Activated CD4-positive, alpha-beta memory T cell treated with anti-CD3 and anti-CD28 coated beads for 36 hours (primary cell): Measurements from ENCODE around the gene SHROOM1. TPM values are rescaled to one million over a fixed set of nuclear protein-coding genes. Genes with fewer than 3 reads are reported as not detected.
A peak's percentile ranks its signal among the peaks of the same experiment; 100 is the strongest.
"Not testable (repeated sequence)": the region's sequence is repeated elsewhere in the genome, so short reads cannot be mapped to it uniquely, and the experiment has no call there.

Experiments used
- CTCF ChIA-PET: fragments of 350-600 bp; sonication (Branson Sonifier 250); formaldehyde crosslinking; loops from one replicate; lab custom pipeline; 2021; ENCODE audit warnings: antibody characterized with exemption, inconsistent platforms; lab: Charles Lee
- POLR2A ChIA-PET: fragments of 350-600 bp; sonication (Branson Sonifier 250); formaldehyde crosslinking; loops from one replicate; lab custom pipeline; 2021; ENCODE audit warnings: antibody characterized with exemption; lab: Charles Lee
- DNase-seq: peaks from one replicate; pipeline ENCODE4 v3.0.0-alpha.2; 2020
- H3K27ac Mint-ChIP-seq: one replicate; pipeline ENCODE4 v1.8.0; 2021; ENCODE audit warnings: mixed read lengths
- H3K27me3 Mint-ChIP-seq: one replicate; pipeline ENCODE4 v1.8.0; 2021; ENCODE audit warnings: mixed read lengths
- H3K36me3 Mint-ChIP-seq: one replicate; pipeline ENCODE4 v1.8.0; 2021; ENCODE audit warnings: mixed read lengths
- H3K4me1 Mint-ChIP-seq: one replicate; pipeline ENCODE4 v1.8.0; 2021; ENCODE audit warnings: low read depth, mixed read lengths
- H3K4me3 Mint-ChIP-seq: one replicate; pipeline ENCODE4 v1.8.0; 2021; ENCODE audit warnings: mild to moderate bottlenecking, mixed read lengths
- H3K9me3 Mint-ChIP-seq: one replicate; pipeline ENCODE4 v1.8.0; 2021; ENCODE audit warnings: mixed read lengths
- intact Hi-C: fragments of 100-400 bp; cut with micrococcal nuclease; formaldehyde crosslinking; loops from one replicate; pipeline ENCODE4 v1.15.1; 2023
- total RNA-seq, 2 experiments: library from RNA; stranded (reverse); gene quantifications; one replicate each; pipeline ENCODE4 v1.2.3, GENCODE V29; 2021

SHROOM1 gene
- total RNA-seq, 2 experiments from 2014 or later = 1.2 to 1.6 TPM

GRCh38 chr5:132813599-132814502, 16.6 kb downstream of the SHROOM1 start:
- peaks cover 12% of the 10 kb centered on the region for H3K4me1 Mint-ChIP-seq
- H3K36me3 Mint-ChIP-seq = peaks cover 2% of the 10 kb centered on the region
- ChIA-PET POLR2A (no interaction called here), CTCF (interaction anchor here (0.6 to 2.4 kb wide), 5 partner anchors 10 to 380 kb away, joined by 3 to 11 read pairs (median 4); no protein-coding TSS in a partner anchor)
- no peak overlapping the region for H3K27ac Mint-ChIP-seq
- intact Hi-C loops = no loop called here
- H3K4me3 Mint-ChIP-seq = no peak overlapping the region
- no peaks in the 10 kb centered on the region for H3K9me3 Mint-ChIP-seq
- peak; percentile 45 for DNase-seq
- H3K27me3 Mint-ChIP-seq = peaks cover 31% of the 10 kb centered on the region

- H3K27me3 Mint-ChIP-seq = peaks cover 34% of the 10 kb centered on the region
- H3K4me1 Mint-ChIP-seq = peaks cover 12% of the 10 kb centered on the region
- peaks cover 2% of the 10 kb centered on the region for H3K36me3 Mint-ChIP-seq
- no peak for DNase-seq
- CTCF ChIA-PET = interaction anchor here (2.2 kb wide), 1 partner anchor 11 kb away, joined by 4 read pairs; no protein-coding TSS in a partner anchor
- POLR2A ChIA-PET = no interaction called here
- H3K9me3 Mint-ChIP-seq = no peaks in the 10 kb centered on the region
- H3K4me3 Mint-ChIP-seq = peak within 1 kb of the TSS; percentile 63
- intact Hi-C loops = no loop called here
- no peak within 1 kb of the TSS for H3K27ac Mint-ChIP-seq
Measured at GRCh38 chr5:132812781-132813598, 17.5 kb downstream of the SHROOM1 start, which contains the start of gene SOWAHA. Gene SOWAHA, plus strand, starts transcription at chr5:132813302. Its CDS starts 320 bp downstream, at chr5:132813622.

- no peak overlapping the region for H3K27ac Mint-ChIP-seq
- H3K4me1 Mint-ChIP-seq = peaks cover 12% of the 10 kb centered on the region
- H3K36me3 Mint-ChIP-seq = peaks cover 2% of the 10 kb centered on the region
- no peak for DNase-seq
- H3K27me3 Mint-ChIP-seq = peaks cover 34% of the 10 kb centered on the region
- H3K9me3 Mint-ChIP-seq = no peaks in the 10 kb centered on the region
- H3K4me3 Mint-ChIP-seq = peak overlapping the region; percentile 4
- CTCF ChIA-PET = interaction anchor here (5.8 kb wide), 1 partner anchor 7 kb away, joined by 44 read pairs; no protein-coding TSS in a partner anchor
- POLR2A ChIA-PET = no interaction called here
- intact Hi-C loops = no loop called here
Measured at GRCh38 chr5:132812123-132812765, 18.2 kb downstream of the SHROOM1 start.

- Mint-ChIP-seq H3K9me3 (no peaks in the 10 kb centered on the region), H3K27ac (no peak overlapping the region), H3K4me3 (no peak overlapping the region), H3K36me3 (peaks cover 2% of the 10 kb centered on the region), H3K27me3 (peaks cover 39% of the 10 kb centered on the region), H3K4me1 (peaks cover 12% of the 10 kb centered on the region)
- no peak for DNase-seq
- intact Hi-C loops = no loop called here
- CTCF ChIA-PET = interaction anchor here (0.7 to 5.8 kb wide), 3 partner anchors 8 to 310 kb away, joined by 3 to 44 read pairs (median 3); no protein-coding TSS in a partner anchor
- POLR2A ChIA-PET = no interaction called here
Measured at GRCh38 chr5:132810605-132811004, 19.8 kb downstream of the SHROOM1 start.

- H3K36me3 Mint-ChIP-seq = no peaks in the 10 kb centered on the region
- POLR2A ChIA-PET = no interaction called here
Measured at GRCh38 chr5:132808866-132809265, 21.6 kb downstream of the SHROOM1 start.

GRCh38 chr5:132808448-132808847, 22.0 kb downstream of the SHROOM1 start:
- peaks cover 10% of the 10 kb centered on the region for H3K4me1 Mint-ChIP-seq
- POLR2A ChIA-PET = no interaction called here
- H3K27me3 Mint-ChIP-seq = peaks cover 48% of the 10 kb centered on the region
- no peaks in the 10 kb centered on the region for H3K36me3 Mint-ChIP-seq
- H3K4me3 Mint-ChIP-seq = no peak overlapping the region
- CTCF ChIA-PET = interaction anchor here (0.6 to 5.8 kb wide), 4 partner anchors 10 to 571 kb away, joined by 3 to 44 read pairs (median 4); no protein-coding TSS in a partner anchor
- H3K9me3 Mint-ChIP-seq = no peaks in the 10 kb centered on the region
- intact Hi-C loops = no loop called here
- DNase-seq = no peak
- no peak overlapping the region for H3K27ac Mint-ChIP-seq

More at GRCh38 chr5:132808866-132809265, 21.6 kb downstream of the SHROOM1 start:
- H3K27me3 Mint-ChIP-seq = peaks cover 44% of the 10 kb centered on the region
- CTCF ChIA-PET = interaction anchor here (0.6 to 5.8 kb wide), 4 partner anchors 10 to 571 kb away, joined by 3 to 44 read pairs (median 4); no protein-coding TSS in a partner anchor
- H3K27ac Mint-ChIP-seq = no peak overlapping the region
- H3K9me3 Mint-ChIP-seq = no peaks in the 10 kb centered on the region
- intact Hi-C loops = no loop called here
- peaks cover 10% of the 10 kb centered on the region for H3K4me1 Mint-ChIP-seq
- no peak for DNase-seq
- H3K4me3 Mint-ChIP-seq = no peak overlapping the region

- Mint-ChIP-seq H3K4me1 (peaks cover 2% of the 10 kb centered on the region), H3K4me3 (no peak overlapping the region), H3K9me3 (no peaks in the 10 kb centered on the region), H3K27me3 (peaks cover 47% of the 10 kb centered on the region), H3K36me3 (no peaks in the 10 kb centered on the region), H3K27ac (no peak overlapping the region)
- CTCF ChIA-PET = interaction anchor here (0.6 to 5.8 kb wide), 4 partner anchors 9 to 1160 kb away, joined by 3 to 44 read pairs (median 3); no protein-coding TSS in a partner anchor
- intact Hi-C loops = no loop called here
- POLR2A ChIA-PET = no interaction called here
- no peak for DNase-seq
Measured at GRCh38 chr5:132807163-132807838, 23.1 kb downstream of the SHROOM1 start.

- POLR2A ChIA-PET, H3K27ac Mint-ChIP-seq, H3K4me1 Mint-ChIP-seq, H3K4me3 Mint-ChIP-seq, DNase-seq, H3K36me3 Mint-ChIP-seq, H3K9me3 Mint-ChIP-seq, intact Hi-C loops: not testable (repeated sequence)
- H3K27me3 Mint-ChIP-seq = peaks cover 49% of the 10 kb centered on the region
- CTCF ChIA-PET = interaction anchor here (0.6 to 5.8 kb wide), 3 partner anchors 12 to 1161 kb away, joined by 3 to 44 read pairs (median 3); no protein-coding TSS in a partner anchor
Measured at GRCh38 chr5:132806804-132807162, 23.7 kb downstream of the SHROOM1 start.

GRCh38 chr5:132805872-132806271, 24.6 kb downstream of the SHROOM1 start:
- H3K27me3 Mint-ChIP-seq = peaks cover 43% of the 10 kb centered on the region
- H3K4me1 Mint-ChIP-seq, H3K4me3 Mint-ChIP-seq, H3K27ac Mint-ChIP-seq, DNase-seq, CTCF ChIA-PET, H3K36me3 Mint-ChIP-seq, intact Hi-C loops, H3K9me3 Mint-ChIP-seq, POLR2A ChIA-PET: not testable (repeated sequence)

- CTCF ChIA-PET, POLR2A ChIA-PET, H3K9me3 Mint-ChIP-seq, intact Hi-C loops, H3K4me3 Mint-ChIP-seq, DNase-seq, H3K36me3 Mint-ChIP-seq, H3K27ac Mint-ChIP-seq, H3K4me1 Mint-ChIP-seq: not testable (repeated sequence)
- peaks cover 42% of the 10 kb centered on the region for H3K27me3 Mint-ChIP-seq
Measured at GRCh38 chr5:132804219-132804618, 26.2 kb downstream of the SHROOM1 start.

GRCh38 chr5:132802685-132803066, 27.8 kb downstream of the SHROOM1 start:
- H3K27me3 Mint-ChIP-seq = peaks cover 38% of the 10 kb centered on the region
- H3K4me1 Mint-ChIP-seq, intact Hi-C loops, H3K9me3 Mint-ChIP-seq, H3K4me3 Mint-ChIP-seq, H3K36me3 Mint-ChIP-seq, H3K27ac Mint-ChIP-seq, DNase-seq, POLR2A ChIA-PET: not testable (repeated sequence)
- CTCF ChIA-PET = interaction anchor here (2.3 to 3.0 kb wide), 2 partner anchors 17 to 276 kb away, joined by 11 to 12 read pairs; no protein-coding TSS in a partner anchor
